Liver (tissue), 9 donors: Measurements from ENCODE around the gene CHN2. TPM values are rescaled to one million over a fixed set of nuclear protein-coding genes. Genes with fewer than 3 reads are reported as not detected.
"Not testable (repeated sequence)": the region's sequence is repeated elsewhere in the genome, so short reads cannot be mapped to it uniquely, and the experiment has no call there.

ENCODE experiments used
- DNase-seq: peaks from one replicate; pipeline ENCODE4 v3.0.0-alpha.2; 2017; ENCODE audit warnings: low spot score
- H3K27ac ChIP-seq, 2 donors: one replicate each; pipeline ENCODE4 v1.7.0; 2013; ENCODE audit warnings: inconsistent platforms in 2 of 2, low read length in 2 of 2, control low read depth in 1 of 2, low read depth in 1 of 2, mild to moderate bottlenecking in 1 of 2
- H3K27me3 ChIP-seq, 4 donors: one replicate each; pipeline versions ENCODE4 v1.6.1 to v1.7.0; 2013; ENCODE audit warnings: low read length in 3 of 4, inconsistent platforms in 1 of 4, mild to moderate bottlenecking in 1 of 4, moderate library complexity in 1 of 4; ENCODE audit not compliant: control insufficient read depth in 4 of 4, insufficient read depth in 4 of 4
- H3K36me3 ChIP-seq, 4 donors: one replicate each; pipeline versions ENCODE4 v1.6.1 to v1.7.0; 2013; ENCODE audit warnings: low read length in 3 of 4, mild to moderate bottlenecking in 3 of 4, low read depth in 1 of 4, moderate library complexity in 1 of 4; ENCODE audit not compliant: control insufficient read depth in 4 of 4, insufficient read depth in 3 of 4
- H3K4me1 ChIP-seq, 4 donors: one replicate each; pipeline versions ENCODE4 v1.6.1 to v1.7.0; 2013; ENCODE audit warnings: low read length in 3 of 4, mild to moderate bottlenecking in 3 of 4, moderate library complexity in 1 of 4; ENCODE audit not compliant: control insufficient read depth in 4 of 4, insufficient read depth in 4 of 4
- H3K4me3 ChIP-seq, 3 donors: one replicate each; pipeline versions ENCODE4 v1.6.1 to v1.7.0; 2013; ENCODE audit warnings: low read length in 3 of 3, control low read depth in 1 of 3, low read depth in 1 of 3, mild to moderate bottlenecking in 1 of 3
- H3K9ac ChIP-seq, 2 donors: one replicate each; pipeline ENCODE4 v1.7.0; 2013; ENCODE audit warnings: low read length in 2 of 2, mild to moderate bottlenecking in 2 of 2, moderate library complexity in 2 of 2, control low read depth in 1 of 2, low read depth in 1 of 2
- H3K9me3 ChIP-seq, 4 donors: one replicate each; pipeline versions ENCODE4 v1.6.1 to v1.7.0; 2013; ENCODE audit warnings: low read length in 3 of 4; ENCODE audit not compliant: control insufficient read depth in 4 of 4
- ATF3 ChIP-seq: IDR thresholded peaks from 2 replicates; pipeline ENCODE4 v1.6.1; 2016; ENCODE audit warnings: antibody characterized with exemption
- CTCF ChIP-seq: fragments of 150-350 bp; IDR thresholded peaks from 2 replicates; pipeline ENCODE4 v1.5.1; 2017; ENCODE audit warnings: improper control_type of control experiment, low read depth, low read length; ENCODE audit not compliant: missing input control
- EGR1 ChIP-seq, 2 donors: IDR thresholded peaks; 2 replicates each; pipeline ENCODE4 v1.6.1; 2016 to 2018; ENCODE audit warnings: antibody characterized with exemption in 2 of 2, low read depth in 2 of 2
- FOXA1 ChIP-seq: IDR thresholded peaks from 2 replicates; pipeline ENCODE4 v1.6.1; 2016; ENCODE audit warnings: antibody characterized with exemption
- GABPA ChIP-seq, 2 donors: IDR thresholded peaks in 1 of 2; conservative IDR thresholded peaks in 1 of 2; 2 replicates each; pipeline ENCODE4 v1.6.1; 2016; ENCODE audit warnings: antibody characterized with exemption in 2 of 2, mild to moderate bottlenecking in 1 of 2, moderate library complexity in 1 of 2
- HNF4A ChIP-seq, 2 donors: conservative IDR thresholded peaks; 2 replicates each; pipeline ENCODE4 v1.6.1; 2016; ENCODE audit warnings: antibody characterized with exemption in 2 of 2, mild to moderate bottlenecking in 2 of 2
- JUND ChIP-seq, 2 donors: IDR thresholded peaks; 2 replicates each; pipeline ENCODE4 v1.6.1; 2016; ENCODE audit warnings: antibody characterized with exemption in 2 of 2
- MAX ChIP-seq: IDR thresholded peaks from 2 replicates; pipeline ENCODE4 v1.6.1; 2016; ENCODE audit warnings: antibody characterized with exemption
- RAD21 ChIP-seq, 2 donors: IDR thresholded peaks; 2 replicates each; pipeline ENCODE4 v1.6.1; 2016; ENCODE audit warnings: antibody characterized with exemption in 2 of 2, mild to moderate bottlenecking in 2 of 2
- RXRA ChIP-seq, 2 donors: IDR thresholded peaks; 2 replicates each; pipeline ENCODE4 v1.6.1; 2017 to 2018; ENCODE audit warnings: antibody characterized with exemption in 2 of 2, mild to moderate bottlenecking in 1 of 2
- SP1 ChIP-seq: IDR thresholded peaks from 2 replicates; pipeline ENCODE4 v1.6.1; 2018; ENCODE audit warnings: antibody characterized with exemption, mild to moderate bottlenecking
- TAF1 ChIP-seq: conservative IDR thresholded peaks from 2 replicates; pipeline ENCODE4 v1.6.1; 2016; ENCODE audit warnings: antibody characterized with exemption, mild to moderate bottlenecking
- ZBTB33 ChIP-seq: IDR thresholded peaks from 2 replicates; pipeline ENCODE4 v1.6.1; 2016; ENCODE audit warnings: antibody characterized with exemption
- WGBS: extraction: QIAGEN DNeasy Blood & Tissue Kit; methylation state at CpG from one replicate; pipeline ENCODE4 v1.1.7; 2013; 5-methylcytosine and 5-hydroxymethylcytosine counted together
- polyA plus RNA-seq, 2 donors: library from polyadenylated mRNA; stranded (reverse) in 1 of 2; unstranded in 1 of 2; fragments of 200-250 nt in 1 of 2; fragments of >200 nt in 1 of 2; fragmentation: Nextera tagmentation in 1 of 2; extraction: Ambion mirVana in 1 of 2; gene quantifications; one replicate each; pipeline versions ENCODE4 v1.2.1 to v1.2.3, GENCODE V29; 2013 to 2015
- total RNA-seq, 2 donors: library from RNA; depleted of rRNA; stranded (reverse); fragments of >200 nt; gene quantifications; one replicate each; pipeline ENCODE4 v1.2.3, GENCODE V29; 2014
- donor health status: healthy.
- donor health status: healthy.
- donor health status: healthy.
- donor health status: healthy.
- donor health status: healthy.

The CHN2 gene
- total and polyA plus RNA-seq, 4 donors: 8.3 to 25.4 (median 17.8) TPM

- TF ChIP-seq CTCF (no peak), EGR1 (IDR thresholded peaks at IDR 0.05; ENCODE audit: low read depth in 2 of 2) (no peak), ATF3 (no peak), TAF1 (no peak), MAX (no peak)
- WGBS: 95% methylated on average over 2 of the region's 2 CpGs
- H3K27ac ChIP-seq: no peak overlapping the region
These were observed 67.8 kb downstream of the CHN2 start for GRCh38 chr7:29262191-29262917.

GRCh38 chr7:29263601-29264207 lies 69.1 kb downstream of the CHN2 start:
- H3K27me3 ChIP-seq, H3K4me3 ChIP-seq, H3K9me3 ChIP-seq, H3K9ac ChIP-seq, H3K36me3 ChIP-seq, DNase-seq, H3K27ac ChIP-seq: not testable (repeated sequence)
- peaks cover 4 to 19% (median 6%) of the 10 kb centered on the region in 4 donors for H3K4me1 ChIP-seq
- WGBS: 98% methylated on average over 44 of the region's 44 CpGs

More at GRCh38 chr7:29262191-29262917, 67.8 kb downstream of the CHN2 start:
- Histone ChIP-seq H3K4me1 (peaks cover under 1 to 13% (median 5%) of the 10 kb centered on the region in 4 donors), H3K9ac (no peak overlapping the region), H3K36me3 (no peaks in the 10 kb centered on the region), H3K4me3 (no peak overlapping the region), H3K27me3 (no peaks in the 10 kb centered on the region), H3K9me3 (no peaks in the 10 kb centered on the region)
- DNase-seq: no peak

GRCh38 chr7:29265208-29265923 lies 70.8 kb downstream of the CHN2 start:
- WGBS: 68% methylated on average over 6 of the region's 6 CpGs
- no peaks in the 10 kb centered on the region for H3K27me3 ChIP-seq
- H3K4me1 ChIP-seq: peaks cover 7 to 26% (median 9%) of the 10 kb centered on the region in 4 donors
- peak overlapping the region; percentile 15 to 52 for H3K27ac ChIP-seq
- no peaks in the 10 kb centered on the region for H3K36me3 ChIP-seq
- no peak overlapping the region for H3K9ac ChIP-seq
- H3K4me3 ChIP-seq: no peak overlapping the region
- no peaks in the 10 kb centered on the region for H3K9me3 ChIP-seq
- DNase-seq: no peak
- TF ChIP-seq RXRA (IDR thresholded peaks at IDR 0.05) (no peak), MAX (peak; percentile 59), GABPA (IDR thresholded peaks at IDR 0.05 in 1 of 2, conservative IDR thresholded peaks at IDR 0.05 in 1 of 2) (no peak), CTCF (no peak), SP1 (no peak), EGR1 (IDR thresholded peaks at IDR 0.05; ENCODE audit: low read depth in 2 of 2) (no peak), RAD21 (IDR thresholded peaks at IDR 0.05) (peak in 1 of 2 donors; percentile 20), JUND (IDR thresholded peaks at IDR 0.05) (no peak), FOXA1 (no peak), HNF4A (conservative IDR thresholded peaks at IDR 0.05) (no peak), ZBTB33 (no peak), TAF1 (no peak)
